ENCODE results near the gene NDEL1.
"Not testable (repeated sequence)": the region's sequence is repeated elsewhere in the genome, so short reads cannot be mapped to it uniquely, and the experiment has no call there.

NDEL1 gene

GRCh38 chr17:8435245-8436168 is at the start of gene NDEL1:
Gene NDEL1 (plus strand): TSS chr17:8435884. CDS start chr17:8444272, 8,388 bp downstream.
- peak; percentile 76 to 93 for DNase-seq

GRCh38 chr17:8386841-8387240 is 48.8 kb upstream of the NDEL1 start:
- no peak for DNase-seq

- DNase-seq = no peak
Observed at GRCh38 chr17:8387914-8388651, 47.6 kb upstream of the NDEL1 start.

GRCh38 chr17:8391711-8392110 is 44.0 kb upstream of the NDEL1 start:
- DNase-seq = no peak

- no peak for DNase-seq
Observed at GRCh38 chr17:8392274-8392673, 43.4 kb upstream of the NDEL1 start.

GRCh38 chr17:8392674-8393469 is 42.8 kb upstream of the NDEL1 start:
- no peak for DNase-seq

- DNase-seq = no peak
Observed at GRCh38 chr17:8393470-8394231, 42.0 kb upstream of the NDEL1 start.

- not testable (repeated sequence) for DNase-seq
Observed at GRCh38 chr17:8394497-8394896, 41.2 kb upstream of the NDEL1 start.

- no peak for DNase-seq
Observed at GRCh38 chr17:8397636-8398035, 38.0 kb upstream of the NDEL1 start, which contains the start of gene RNF222. Gene RNF222 (minus strand): TSS chr17:8397827. CDS start chr17:8393461, 4,366 bp downstream.

GRCh38 chr17:8398980-8399379 is 36.7 kb upstream of the NDEL1 start:
- no peak for DNase-seq

GRCh38 chr17:8401107-8401506 is 34.6 kb upstream of the NDEL1 start:
- DNase-seq = no peak

- no peak for DNase-seq
Observed at GRCh38 chr17:8402921-8403536, 32.7 kb upstream of the NDEL1 start.

- no peak for DNase-seq
Observed at GRCh38 chr17:8405499-8406016, 30.1 kb upstream of the NDEL1 start.

- DNase-seq = no peak
Observed at GRCh38 chr17:8406174-8406573, 29.5 kb upstream of the NDEL1 start.

GRCh38 chr17:8408371-8408770 is 27.3 kb upstream of the NDEL1 start:
- no peak for DNase-seq

- peak in 1 of 2 experiments; percentile 52 for DNase-seq
Observed at GRCh38 chr17:8409966-8410882, 25.5 kb upstream of the NDEL1 start.

GRCh38 chr17:8410883-8411238 is 24.8 kb upstream of the NDEL1 start:
- no peak for DNase-seq

GRCh38 chr17:8412089-8412488 is 23.6 kb upstream of the NDEL1 start:
- DNase-seq = no peak

- DNase-seq = no peak
Observed at GRCh38 chr17:8413328-8413727, 22.4 kb upstream of the NDEL1 start.

- DNase-seq = no peak
Observed at GRCh38 chr17:8413938-8414337, 21.7 kb upstream of the NDEL1 start.
